GM12878 (cell line): ENCODE results near the gene AP1M1. TPM values are rescaled to one million over a fixed set of nuclear protein-coding genes. Genes with fewer than 3 reads are reported as not detected.

Experiments used
- CBX3 ChIP-seq: fragments of 200-600 bp; sonication (generic); IDR thresholded peaks from 2 replicates; pipeline ENCODE4 v1.6.1; 2016; ENCODE audit warnings: low read depth, borderline replicate concordance
- CHD1 ChIP-seq: IDR thresholded peaks from 2 replicates; pipeline ENCODE4 v1.6.1; 2012; ENCODE audit warnings: low read depth, low read length, improper control_type of control experiment
- EP300 ChIP-seq, 2 experiments: fragments of 150-350 bp in 1 of 2; IDR thresholded peaks; 2 replicates each; pipeline ENCODE4 v1.6.1; 2011 to 2012; ENCODE audit warnings: low read depth in 2 of 2, low read length in 2 of 2, borderline replicate concordance in 1 of 2, improper control_type of control experiment in 1 of 2, inconsistent platforms in 1 of 2; ENCODE audit not compliant: control insufficient read depth in 1 of 2
- MAX ChIP-seq: IDR thresholded peaks from 2 replicates; pipeline ENCODE4 v1.6.1; 2012; ENCODE audit warnings: low read depth, low read length, improper control_type of control experiment
- MTA2 ChIP-seq: fragments of 450-650 bp; IDR thresholded peaks from 2 replicates; pipeline ENCODE4 v1.6.1; 2016; ENCODE audit warnings: low read depth, mild to moderate bottlenecking, moderate library complexity
- NFIC ChIP-seq: IDR thresholded peaks from 2 replicates; pipeline ENCODE4 v1.6.1; 2012; ENCODE audit warnings: low read depth, mild to moderate bottlenecking, inconsistent platforms, low read length, moderate library complexity
- NRF1 ChIP-seq: conservative IDR thresholded peaks from 2 replicates; pipeline ENCODE4 v1.6.1; 2011; ENCODE audit warnings: mild to moderate bottlenecking, low read depth, low read length, improper control_type of control experiment
- PAX8 ChIP-seq: fragments of 450-650 bp; IDR thresholded peaks from 2 replicates; pipeline ENCODE4 v1.6.1; 2017; ENCODE audit warnings: mild to moderate bottlenecking, moderate library complexity
- PBX3 ChIP-seq: IDR thresholded peaks from 2 replicates; pipeline ENCODE4 v1.6.1; 2011; ENCODE audit warnings: mild to moderate bottlenecking, low read depth, low read length, moderate library complexity; ENCODE audit not compliant: insufficient replicate concordance
- SMAD1 ChIP-seq: fragments of 450-650 bp; IDR thresholded peaks from 2 replicates; pipeline ENCODE4 v1.6.1; 2018; ENCODE audit warnings: mild to moderate bottlenecking, low read depth; ENCODE audit not compliant: partially characterized antibody
- SMAD5 ChIP-seq: IDR thresholded peaks from 2 replicates; pipeline ENCODE4 v1.6.1; 2016; ENCODE audit warnings: antibody characterized with exemption, low read depth
- ZBTB40 ChIP-seq: fragments of 450-650 bp; IDR thresholded peaks from 2 replicates; pipeline ENCODE4 v1.6.1; 2016; ENCODE audit warnings: mild to moderate bottlenecking, moderate library complexity, borderline replicate concordance
- ZNF24 ChIP-seq: fragments of 450-650 bp; IDR thresholded peaks from 2 replicates; pipeline ENCODE4 v1.6.1; 2017; ENCODE audit warnings: antibody characterized with exemption, mild to moderate bottlenecking
- polyA plus RNA-seq, 11 experiments: library from polyadenylated mRNA; depleted of rRNA in 4 of 11; unstranded in 6 of 11; stranded (reverse) in 5 of 11; fragments of >200 nt; fragmentation: Nextera tagmentation in 4 of 11; fragmentation: Illumina TruSeq in 1 of 11; extraction: Ambion mirVana in 4 of 11; extraction: Trizol in 1 of 11; gene quantifications; 1 replicate in 1 of 11; 2 replicates in 10 of 11; pipeline versions ENCODE4 v1.2.1 to v1.2.3, GENCODE V29; 2011 to 2016; ENCODE audit warnings: inconsistent platforms in 2 of 11, missing spikeins in 2 of 11, low read depth in 1 of 11
- total RNA-seq, 4 experiments: library from RNA; depleted of rRNA in 3 of 4; stranded (reverse); fragments of >200 nt in 3 of 4; fragmentation: Illumina TruSeq in 1 of 4; extraction: Trizol in 1 of 4; gene quantifications; 2 replicates each; pipeline versions ENCODE4 v1.2.1 to v1.2.3, GENCODE V29; 2013 to 2021
- TF ChIP-seq, protein P1 (sequence below): fragments of 450-650 bp; IDR thresholded peaks from 2 replicates; pipeline ENCODE4 v1.6.1; 2014; ENCODE audit warnings: mild to moderate bottlenecking
- TF ChIP-seq, protein P2 (sequence below): fragments of 150-350 bp; IDR thresholded peaks from 2 replicates; pipeline ENCODE4 v1.6.1; 2016; ENCODE audit warnings: low read depth, low read length
- TF ChIP-seq, protein P3 (sequence below): fragments of 450-650 bp; IDR thresholded peaks from 2 replicates; pipeline ENCODE4 v1.6.1; 2018; ENCODE audit warnings: mild to moderate bottlenecking, low read depth, moderate library complexity; ENCODE audit not compliant: partially characterized antibody

The AP1M1 gene
- total and polyA plus RNA-seq, 10 of the 15 experiments (the other 5 are each of a cell fraction or from before 2014, with no cell fraction given) = 1.0 to 116 (median 44.7) TPM

GRCh38 chr19:16185123-16185767 is 12.5 kb upstream of the AP1M1 start, which contains the start of gene FAM32A (continued):
- TF ChIP-seq PBX3 = no peak
- TF ChIP-seq, protein P1, sequence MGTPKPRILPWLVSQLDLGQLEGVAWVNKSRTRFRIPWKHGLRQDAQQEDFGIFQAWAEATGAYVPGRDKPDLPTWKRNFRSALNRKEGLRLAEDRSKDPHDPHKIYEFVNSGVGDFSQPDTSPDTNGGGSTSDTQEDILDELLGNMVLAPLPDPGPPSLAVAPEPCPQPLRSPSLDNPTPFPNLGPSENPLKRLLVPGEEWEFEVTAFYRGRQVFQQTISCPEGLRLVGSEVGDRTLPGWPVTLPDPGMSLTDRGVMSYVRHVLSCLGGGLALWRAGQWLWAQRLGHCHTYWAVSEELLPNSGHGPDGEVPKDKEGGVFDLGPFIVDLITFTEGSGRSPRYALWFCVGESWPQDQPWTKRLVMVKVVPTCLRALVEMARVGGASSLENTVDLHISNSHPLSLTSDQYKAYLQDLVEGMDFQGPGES = peak; percentile 59; the same call in 1 of the 2 replicates
- TF ChIP-seq MTA2 = no peak
- TF ChIP-seq, protein P2, sequence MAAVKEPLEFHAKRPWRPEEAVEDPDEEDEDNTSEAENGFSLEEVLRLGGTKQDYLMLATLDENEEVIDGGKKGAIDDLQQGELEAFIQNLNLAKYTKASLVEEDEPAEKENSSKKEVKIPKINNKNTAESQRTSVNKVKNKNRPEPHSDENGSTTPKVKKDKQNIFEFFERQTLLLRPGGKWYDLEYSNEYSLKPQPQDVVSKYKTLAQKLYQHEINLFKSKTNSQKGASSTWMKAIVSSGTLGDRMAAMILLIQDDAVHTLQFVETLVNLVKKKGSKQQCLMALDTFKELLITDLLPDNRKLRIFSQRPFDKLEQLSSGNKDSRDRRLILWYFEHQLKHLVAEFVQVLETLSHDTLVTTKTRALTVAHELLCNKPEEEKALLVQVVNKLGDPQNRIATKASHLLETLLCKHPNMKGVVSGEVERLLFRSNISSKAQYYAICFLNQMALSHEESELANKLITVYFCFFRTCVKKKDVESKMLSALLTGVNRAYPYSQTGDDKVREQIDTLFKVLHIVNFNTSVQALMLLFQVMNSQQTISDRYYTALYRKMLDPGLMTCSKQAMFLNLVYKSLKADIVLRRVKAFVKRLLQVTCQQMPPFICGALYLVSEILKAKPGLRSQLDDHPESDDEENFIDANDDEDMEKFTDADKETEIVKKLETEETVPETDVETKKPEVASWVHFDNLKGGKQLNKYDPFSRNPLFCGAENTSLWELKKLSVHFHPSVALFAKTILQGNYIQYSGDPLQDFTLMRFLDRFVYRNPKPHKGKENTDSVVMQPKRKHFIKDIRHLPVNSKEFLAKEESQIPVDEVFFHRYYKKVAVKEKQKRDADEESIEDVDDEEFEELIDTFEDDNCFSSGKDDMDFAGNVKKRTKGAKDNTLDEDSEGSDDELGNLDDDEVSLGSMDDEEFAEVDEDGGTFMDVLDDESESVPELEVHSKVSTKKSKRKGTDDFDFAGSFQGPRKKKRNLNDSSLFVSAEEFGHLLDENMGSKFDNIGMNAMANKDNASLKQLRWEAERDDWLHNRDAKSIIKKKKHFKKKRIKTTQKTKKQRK = no peak
- 0 out of 2 replicates have a peak, but pooled peaks have one; percentile 43 for TF ChIP-seq SMAD5
- 0 out of 2 replicates have a peak, but pooled peaks have one; percentile 73 for TF ChIP-seq CHD1
- no peak for TF ChIP-seq NFIC
- TF ChIP-seq ZNF24 = no peak
- TF ChIP-seq PAX8 = no peak
- no peak for TF ChIP-seq CBX3
- TF ChIP-seq NRF1 = peak; percentile 80
- TF ChIP-seq, protein P3, sequence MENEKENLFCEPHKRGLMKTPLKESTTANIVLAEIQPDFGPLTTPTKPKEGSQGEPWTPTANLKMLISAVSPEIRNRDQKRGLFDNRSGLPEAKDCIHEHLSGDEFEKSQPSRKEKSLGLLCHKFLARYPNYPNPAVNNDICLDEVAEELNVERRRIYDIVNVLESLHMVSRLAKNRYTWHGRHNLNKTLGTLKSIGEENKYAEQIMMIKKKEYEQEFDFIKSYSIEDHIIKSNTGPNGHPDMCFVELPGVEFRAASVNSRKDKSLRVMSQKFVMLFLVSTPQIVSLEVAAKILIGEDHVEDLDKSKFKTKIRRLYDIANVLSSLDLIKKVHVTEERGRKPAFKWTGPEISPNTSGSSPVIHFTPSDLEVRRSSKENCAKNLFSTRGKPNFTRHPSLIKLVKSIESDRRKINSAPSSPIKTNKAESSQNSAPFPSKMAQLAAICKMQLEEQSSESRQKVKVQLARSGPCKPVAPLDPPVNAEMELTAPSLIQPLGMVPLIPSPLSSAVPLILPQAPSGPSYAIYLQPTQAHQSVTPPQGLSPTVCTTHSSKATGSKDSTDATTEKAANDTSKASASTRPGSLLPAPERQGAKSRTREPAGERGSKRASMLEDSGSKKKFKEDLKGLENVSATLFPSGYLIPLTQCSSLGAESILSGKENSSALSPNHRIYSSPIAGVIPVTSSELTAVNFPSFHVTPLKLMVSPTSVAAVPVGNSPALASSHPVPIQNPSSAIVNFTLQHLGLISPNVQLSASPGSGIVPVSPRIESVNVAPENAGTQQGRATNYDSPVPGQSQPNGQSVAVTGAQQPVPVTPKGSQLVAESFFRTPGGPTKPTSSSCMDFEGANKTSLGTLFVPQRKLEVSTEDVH = peak; percentile 92
- TF ChIP-seq MAX = no peak
- TF ChIP-seq SMAD1 = peak; percentile 13
- peak; percentile 98 for TF ChIP-seq ZBTB40
- no peak for TF ChIP-seq EP300 (IDR thresholded peaks at IDR 0.05; ENCODE audit: borderline replicate concordance in 1 of 2, control insufficient read depth in 1 of 2, low read depth in 2 of 2, low read length in 2 of 2)
